Trophoblast cell (in vitro differentiated cells and primary cell): ENCODE measurements around the gene PLXNB1.

Source experiments
- DNase-seq, 2 donors: peaks; one replicate each; pipeline ENCODE4 v3.0.0-alpha.2; 2016
- H2AFZ ChIP-seq: 2 replicates; pipeline ENCODE4 v1.6.1; 2013; ENCODE audit warnings: low read length, moderate library complexity, mild to moderate bottlenecking; ENCODE audit not compliant: insufficient read depth, poor library complexity
- H2AK5ac ChIP-seq: 2 replicates; pipeline ENCODE4 v1.6.1; 2013; ENCODE audit warnings: mild to moderate bottlenecking, low read length
- H2BK120ac ChIP-seq: 2 replicates; pipeline ENCODE4 v1.6.1; 2013; ENCODE audit warnings: low read length, mild to moderate bottlenecking, moderate library complexity; ENCODE audit not compliant: insufficient read depth, poor library complexity
- H2BK12ac ChIP-seq: 2 replicates; pipeline ENCODE4 v1.6.1; 2013; ENCODE audit warnings: mild to moderate bottlenecking, low read length, moderate library complexity
- H2BK5ac ChIP-seq: 2 replicates; pipeline ENCODE4 v1.6.1; 2013; ENCODE audit warnings: low read length, low read depth, moderate library complexity, mild to moderate bottlenecking; ENCODE audit not compliant: poor library complexity
- H3K14ac ChIP-seq: 2 replicates; pipeline ENCODE4 v1.6.1; 2013; ENCODE audit warnings: mild to moderate bottlenecking, low read length
- H3K18ac ChIP-seq: 2 replicates; pipeline ENCODE4 v1.6.1; 2013; ENCODE audit warnings: mild to moderate bottlenecking, low read length
- H3K23ac ChIP-seq: 2 replicates; pipeline ENCODE4 v1.6.1; 2013; ENCODE audit warnings: low read length
- H3K27ac ChIP-seq: 2 replicates; pipeline ENCODE4 v1.5.1; 2013; ENCODE audit warnings: low read depth, mild to moderate bottlenecking, inconsistent platforms, low read length, moderate library complexity
- H3K27me3 ChIP-seq: 2 replicates; pipeline ENCODE4 v1.6.1; 2013; ENCODE audit warnings: inconsistent platforms, mild to moderate bottlenecking, low read length, moderate library complexity; ENCODE audit not compliant: insufficient read depth
- H3K36me3 ChIP-seq, 2 experiments: 1 replicate in 1 of 2; 2 replicates in 1 of 2; pipeline ENCODE4 v1.6.1; 2013; ENCODE audit warnings: low read length in 2 of 2, mild to moderate bottlenecking in 2 of 2, moderate library complexity in 1 of 2; ENCODE audit not compliant: insufficient read depth in 2 of 2, control insufficient read depth in 1 of 2
- H3K4ac ChIP-seq: 2 replicates; pipeline ENCODE4 v1.6.1; 2013; ENCODE audit warnings: low read depth, mild to moderate bottlenecking, low read length, moderate library complexity
- H3K4me1 ChIP-seq, 2 experiments: 1 replicate in 1 of 2; 2 replicates in 1 of 2; pipeline ENCODE4 v1.6.1; 2013; ENCODE audit warnings: low read length in 2 of 2, mild to moderate bottlenecking in 2 of 2, moderate library complexity in 1 of 2; ENCODE audit not compliant: insufficient read depth in 2 of 2, control insufficient read depth in 1 of 2
- H3K4me2 ChIP-seq: 2 replicates; pipeline ENCODE4 v1.6.1; 2013; ENCODE audit warnings: inconsistent platforms, mild to moderate bottlenecking, low read length, moderate library complexity
- H3K4me3 ChIP-seq: 2 replicates; pipeline ENCODE4 v1.5.1; 2013; ENCODE audit warnings: mild to moderate bottlenecking, low read depth, low read length, inconsistent platforms
- H3K79me1 ChIP-seq: one replicate; pipeline ENCODE4 v1.6.1; 2013; ENCODE audit warnings: low read length
- H3K79me2 ChIP-seq: 2 replicates; pipeline ENCODE4 v1.6.1; 2013; ENCODE audit warnings: low read length, mild to moderate bottlenecking; ENCODE audit not compliant: control insufficient read depth, insufficient read depth, poor library complexity
- H3K9ac ChIP-seq: 2 replicates; pipeline ENCODE4 v1.6.1; 2013; ENCODE audit warnings: mild to moderate bottlenecking, low read length
- H3K9me3 ChIP-seq: 2 replicates; pipeline ENCODE4 v1.6.1; 2013; ENCODE audit warnings: low read depth, mild to moderate bottlenecking, control low read depth, inconsistent platforms, low read length; ENCODE audit not compliant: insufficient read depth
- H4K12ac ChIP-seq: 2 replicates; pipeline ENCODE4 v1.6.1; 2013; ENCODE audit warnings: low read depth, mild to moderate bottlenecking, low read length, moderate library complexity
- H4K8ac ChIP-seq: 2 replicates; pipeline ENCODE4 v1.6.1; 2013; ENCODE audit warnings: low read depth, mild to moderate bottlenecking, low read length, moderate library complexity
- H4K91ac ChIP-seq: one replicate; pipeline ENCODE4 v1.6.1; 2013; ENCODE audit warnings: low read depth, mild to moderate bottlenecking, low read length, moderate library complexity
- WGBS: extraction: QIAGEN DNeasy Blood & Tissue Kit; methylation state at CpG from one replicate; pipeline ENCODE4 v1.1.7; 2013; ENCODE audit warnings: missing lambda C conversion rate; ENCODE audit not compliant: insufficient read length, insufficient coverage; ENCODE audit errors: extremely low coverage; 5-methylcytosine and 5-hydroxymethylcytosine counted together

Gene PLXNB1

GRCh38 chr3:48372862-48373435, 56.9 kb downstream of the PLXNB1 start:
- H3K9me3 ChIP-seq, result no peaks in the 10 kb centered on the region
- no peak overlapping the region for H2AFZ ChIP-seq
- no peaks in the 10 kb centered on the region for H3K27me3 ChIP-seq
- H4K91ac ChIP-seq, result no peak overlapping the region
- H4K12ac ChIP-seq, result no peak overlapping the region
- WGBS, result no CpG with 5 or more reads among the region's 5 CpGs
- H3K4me1 ChIP-seq, result no peaks in the 10 kb centered on the region
- no peak overlapping the region for H3K18ac ChIP-seq
- no peak overlapping the region for H3K23ac ChIP-seq
- H3K79me1 ChIP-seq, result no peaks in the 10 kb centered on the region
- H3K36me3 ChIP-seq, result no peaks in the 10 kb centered on the region
- no peak overlapping the region for H3K9ac ChIP-seq
- no peak overlapping the region for H2BK12ac ChIP-seq
- H3K27ac ChIP-seq, result no peak overlapping the region
- H2BK5ac ChIP-seq, result no peak overlapping the region
- H2AK5ac ChIP-seq, result no peak overlapping the region
- H3K4me2 ChIP-seq, result no peak overlapping the region
- no peak overlapping the region for H3K4ac ChIP-seq
- H4K8ac ChIP-seq, result no peak overlapping the region
- no peak for DNase-seq
- H3K79me2 ChIP-seq, result no peaks in the 10 kb centered on the region
- H2BK120ac ChIP-seq, result no peak overlapping the region
- H3K4me3 ChIP-seq, result no peak overlapping the region
- H3K14ac ChIP-seq, result no peak overlapping the region

DNA sequence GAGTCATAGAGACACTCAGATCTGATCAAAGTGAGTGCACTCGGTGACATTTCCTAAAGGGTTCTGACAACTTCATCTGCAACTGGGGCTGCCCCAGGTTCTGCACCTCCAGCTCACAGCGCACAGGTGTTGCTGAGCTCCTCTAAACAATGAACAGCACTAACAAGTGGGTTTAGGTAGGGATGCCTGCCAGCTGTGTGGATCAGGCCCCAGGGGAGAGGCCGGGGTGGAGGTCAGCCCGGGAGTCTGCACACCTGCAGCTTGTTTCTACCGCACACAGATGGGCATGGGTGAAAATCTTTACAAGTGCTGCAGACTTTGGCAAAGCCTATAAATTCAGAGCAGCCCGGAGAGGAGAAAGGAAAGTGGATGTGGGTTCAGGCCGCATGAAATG, 57.5 kb downstream of the PLXNB1 start:
- Histone ChIP-seq H2BK12ac (no peak overlapping the region), H3K18ac (no peak overlapping the region), H3K79me2 (no peaks in the 10 kb centered on the region), H3K23ac (no peak overlapping the region), H3K14ac (no peak overlapping the region), H4K91ac (no peak overlapping the region), H3K4ac (no peak overlapping the region), H4K8ac (no peak overlapping the region), H3K4me3 (no peak overlapping the region), H3K79me1 (no peaks in the 10 kb centered on the region), H2AK5ac (no peak overlapping the region), H3K27ac (no peak overlapping the region), H3K36me3 (no peaks in the 10 kb centered on the region), H2BK5ac (no peak overlapping the region), H4K12ac (no peak overlapping the region), H3K4me1 (no peaks in the 10 kb centered on the region), H3K4me2 (no peak overlapping the region), H3K9me3 (no peaks in the 10 kb centered on the region), H2BK120ac (no peak overlapping the region), H3K9ac (no peak overlapping the region), H3K27me3 (no peaks in the 10 kb centered on the region), H2AFZ (no peak overlapping the region)
- WGBS, result no CpG with 5 or more reads among the region's 7 CpGs
- no peak for DNase-seq

DNA sequence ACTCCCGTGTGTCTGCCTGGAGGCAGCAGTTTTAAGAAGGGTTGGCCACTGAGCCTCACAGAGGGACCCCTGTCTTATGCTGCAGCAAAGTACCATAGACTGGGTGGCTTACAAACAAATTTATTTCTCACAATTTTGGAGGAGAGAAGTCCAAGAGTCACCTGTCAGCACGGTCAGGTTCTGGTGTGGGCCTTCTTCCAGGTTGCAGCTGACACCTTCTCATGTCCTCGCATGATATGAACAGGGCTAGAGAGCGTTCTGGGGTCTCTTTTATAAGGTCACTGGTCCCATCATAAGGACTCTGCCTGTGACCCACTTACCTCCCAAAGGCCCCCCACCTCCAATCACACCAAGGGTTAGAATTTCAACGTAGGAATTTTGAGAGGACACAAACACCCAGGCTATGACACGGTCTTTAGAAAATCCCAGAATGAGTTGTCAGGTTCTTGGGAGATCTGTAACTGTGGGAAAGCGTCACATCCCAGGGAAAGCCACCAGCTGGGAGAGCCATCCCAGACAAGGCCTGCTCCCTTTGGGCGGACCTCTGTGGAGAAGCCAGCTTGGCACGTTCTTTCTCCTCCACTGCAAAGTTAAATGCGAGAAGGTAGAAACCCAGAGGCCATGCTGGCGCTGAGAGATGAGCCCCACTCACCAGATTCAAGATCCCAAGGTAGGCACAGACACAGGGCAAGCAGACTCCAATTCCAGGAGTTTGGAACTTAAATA, 58.1 kb downstream of the PLXNB1 start, which contains the start of gene FBXW12:
Gene FBXW12, plus strand, starts transcription at position 569 of the 726 bp plus-strand sequence. CDS start 549 bp downstream, outside the sequence.
- H2BK120ac ChIP-seq, result no peak within 1 kb of the TSS
- H3K14ac ChIP-seq, result no peak within 1 kb of the TSS
- no peak within 1 kb of the TSS for H3K18ac ChIP-seq
- H3K27ac ChIP-seq, result no peak within 1 kb of the TSS
- H3K36me3 ChIP-seq, result no peaks in the 10 kb centered on the region
- no peak within 1 kb of the TSS for H3K4ac ChIP-seq
- H2BK5ac ChIP-seq, result no peak within 1 kb of the TSS
- no peak within 1 kb of the TSS for H3K4me2 ChIP-seq
- H2AFZ ChIP-seq, result no peak within 1 kb of the TSS
- no peak within 1 kb of the TSS for H3K4me3 ChIP-seq
- H2AK5ac ChIP-seq, result no peak within 1 kb of the TSS
- no peak for DNase-seq
- no peaks in the 10 kb centered on the region for H3K9me3 ChIP-seq
- H3K79me2 ChIP-seq, result no peaks in the 10 kb centered on the region
- H3K4me1 ChIP-seq, result no peaks in the 10 kb centered on the region
- no peak within 1 kb of the TSS for H2BK12ac ChIP-seq
- H4K12ac ChIP-seq, result no peak within 1 kb of the TSS
- no CpG with 5 or more reads among the region's 11 CpGs for WGBS
- H3K79me1 ChIP-seq, result no peaks in the 10 kb centered on the region
- no peak within 1 kb of the TSS for H4K91ac ChIP-seq
- H4K8ac ChIP-seq, result no peak within 1 kb of the TSS
- H3K27me3 ChIP-seq, result no peaks in the 10 kb centered on the region
- H3K9ac ChIP-seq, result no peak within 1 kb of the TSS
- H3K23ac ChIP-seq, result no peak within 1 kb of the TSS

GRCh38 chr3:48370333-48370713, 59.6 kb downstream of the PLXNB1 start:
- no peak overlapping the region for H3K9ac ChIP-seq
- no peak overlapping the region for H4K12ac ChIP-seq
- no peaks in the 10 kb centered on the region for H3K79me1 ChIP-seq
- no peaks in the 10 kb centered on the region for H3K9me3 ChIP-seq
- no peak for DNase-seq
- H3K79me2 ChIP-seq, result no peaks in the 10 kb centered on the region
- H3K14ac ChIP-seq, result no peak overlapping the region
- no peak overlapping the region for H3K4ac ChIP-seq
- H3K27ac ChIP-seq, result no peak overlapping the region
- no peak overlapping the region for H3K23ac ChIP-seq
- no peak overlapping the region for H2BK120ac ChIP-seq
- H3K36me3 ChIP-seq, result no peaks in the 10 kb centered on the region
- H3K18ac ChIP-seq, result no peak overlapping the region
- H2AFZ ChIP-seq, result no peak overlapping the region
- no peak overlapping the region for H2AK5ac ChIP-seq
- H2BK12ac ChIP-seq, result no peak overlapping the region
- no peak overlapping the region for H4K8ac ChIP-seq
- no peaks in the 10 kb centered on the region for H3K27me3 ChIP-seq
- no CpG with 5 or more reads among the region's 7 CpGs for WGBS
- H3K4me2 ChIP-seq, result no peak overlapping the region
- no peak overlapping the region for H4K91ac ChIP-seq
- H3K4me1 ChIP-seq, result no peaks in the 10 kb centered on the region
- H2BK5ac ChIP-seq, result no peak overlapping the region
- no peak overlapping the region for H3K4me3 ChIP-seq
